Effector memory CD4-positive, alpha-beta T cell (primary cell): ENCODE measurements around the gene SNAPC3.
A peak's percentile ranks its signal among the peaks of the same experiment; 100 is the strongest.
"Not testable (repeated sequence)": the region's sequence is repeated elsewhere in the genome, so short reads cannot be mapped to it uniquely, and the experiment has no call there.

Source experiments
- DNase-seq, 3 donors: peaks; one replicate each; pipeline ENCODE4 v3.0.0-alpha.2; 2020
- H3K27ac ChIP-seq: 2 replicates; pipeline ENCODE4 v1.7.0; 2013; ENCODE audit warnings: mild to moderate bottlenecking, low read length, moderate library complexity; ENCODE audit not compliant: insufficient read depth, poor library complexity, severe bottlenecking
- H3K27me3 ChIP-seq: replicated peaks from 2 replicates; pipeline ENCODE4 v1.7.0; 2013; ENCODE audit warnings: mild to moderate bottlenecking, low read length; ENCODE audit not compliant: insufficient read depth, control insufficient read depth, poor library complexity, severe bottlenecking
- H3K36me3 ChIP-seq: 2 replicates; pipeline ENCODE4 v1.7.0; 2013; ENCODE audit warnings: mild to moderate bottlenecking, low read length, moderate library complexity; ENCODE audit not compliant: control insufficient read depth, insufficient read depth
- H3K4me1 ChIP-seq: 2 replicates; pipeline ENCODE4 v1.7.0; 2013; ENCODE audit warnings: low read length, mild to moderate bottlenecking; ENCODE audit not compliant: control insufficient read depth, insufficient read depth, poor library complexity, severe bottlenecking
- H3K4me3 ChIP-seq: 2 replicates; pipeline ENCODE4 v1.7.0; 2013; ENCODE audit warnings: low read length, low read depth, mild to moderate bottlenecking; ENCODE audit not compliant: insufficient read depth, poor library complexity, severe bottlenecking
- H3K9me3 ChIP-seq: 2 replicates; pipeline ENCODE4 v1.7.0; 2013; ENCODE audit warnings: mild to moderate bottlenecking, low read length, moderate library complexity; ENCODE audit not compliant: control insufficient read depth
- total RNA-seq, 3 donors: gene quantifications; one replicate each; lab custom pipeline; 2026; lab: John Stamatoyannopoulos, UW

The SNAPC3 gene
- 17.3 to 24.0 (median 22.9) reads per million in 3 donors for total RNA-seq

GRCh38 chr9:15422372-15423230 is at the start of gene SNAPC3:
Gene SNAPC3 (plus strand): TSS chr9:15422876. CDS start chr9:15422880, 4 bp downstream.
- peak within 1 kb of the TSS; percentile 79 for H3K4me3 ChIP-seq
- H3K27me3 ChIP-seq = no peaks in the 10 kb centered on the region
- H3K36me3 ChIP-seq = peaks cover 9% of the 10 kb centered on the region
- peak within 1 kb of the TSS; percentile 64 for H3K27ac ChIP-seq
- H3K4me1 ChIP-seq = no peaks in the 10 kb centered on the region
- no peaks in the 10 kb centered on the region for H3K9me3 ChIP-seq
- peak; percentile 89 to 95 (median 92) for DNase-seq

GRCh38 chr9:15373881-15374280 is 48.8 kb upstream of the SNAPC3 start:
- Histone ChIP-seq H3K27me3 (no peaks in the 10 kb centered on the region), H3K9me3 (no peaks in the 10 kb centered on the region), H3K4me1 (no peaks in the 10 kb centered on the region), H3K36me3 (no peaks in the 10 kb centered on the region), H3K27ac (no peak overlapping the region), H3K4me3 (no peak overlapping the region)
- DNase-seq = no peak

GRCh38 chr9:15374310-15374709 is 48.4 kb upstream of the SNAPC3 start:
- H3K4me1 ChIP-seq = no peaks in the 10 kb centered on the region
- no peak for DNase-seq
- H3K9me3 ChIP-seq = no peaks in the 10 kb centered on the region
- H3K27me3 ChIP-seq = no peaks in the 10 kb centered on the region
- no peak overlapping the region for H3K4me3 ChIP-seq
- no peak overlapping the region for H3K27ac ChIP-seq
- no peaks in the 10 kb centered on the region for H3K36me3 ChIP-seq

- Histone ChIP-seq H3K36me3 (no peaks in the 10 kb centered on the region), H3K4me3 (no peak overlapping the region)
- DNase-seq = no peak
These were observed 47.9 kb upstream of the SNAPC3 start for GRCh38 chr9:15374825-15375224.

GRCh38 chr9:15377625-15378540 is 44.8 kb upstream of the SNAPC3 start:
- no peak for DNase-seq
- no peaks in the 10 kb centered on the region for H3K9me3 ChIP-seq
- H3K4me1 ChIP-seq = no peaks in the 10 kb centered on the region
- no peaks in the 10 kb centered on the region for H3K36me3 ChIP-seq
- H3K27me3 ChIP-seq = no peaks in the 10 kb centered on the region
- no peak overlapping the region for H3K27ac ChIP-seq
- H3K4me3 ChIP-seq = no peak overlapping the region

More at GRCh38 chr9:15374825-15375224, 47.9 kb upstream of the SNAPC3 start:
- Histone ChIP-seq H3K9me3 (no peaks in the 10 kb centered on the region), H3K27ac (no peak overlapping the region), H3K27me3 (no peaks in the 10 kb centered on the region), H3K4me1 (no peaks in the 10 kb centered on the region)

- not testable (repeated sequence) for H3K27me3 ChIP-seq, H3K9me3 ChIP-seq
These were observed 43.4 kb upstream of the SNAPC3 start for GRCh38 chr9:15379317-15379716.

GRCh38 chr9:15379888-15380287 is 42.8 kb upstream of the SNAPC3 start:
- not testable (repeated sequence) for H3K4me3 ChIP-seq, H3K9me3 ChIP-seq, H3K27me3 ChIP-seq, H3K36me3 ChIP-seq, DNase-seq, H3K27ac ChIP-seq, H3K4me1 ChIP-seq

More at GRCh38 chr9:15379317-15379716, 43.4 kb upstream of the SNAPC3 start:
- DNase-seq, H3K4me3 ChIP-seq, H3K36me3 ChIP-seq, H3K27ac ChIP-seq, H3K4me1 ChIP-seq: not testable (repeated sequence)

GRCh38 chr9:15381491-15381890 is 41.2 kb upstream of the SNAPC3 start:
- no peak for DNase-seq
- Histone ChIP-seq H3K4me3 (no peak overlapping the region), H3K36me3 (no peaks in the 10 kb centered on the region), H3K27me3 (no peaks in the 10 kb centered on the region), H3K9me3 (no peaks in the 10 kb centered on the region), H3K27ac (no peak overlapping the region), H3K4me1 (no peaks in the 10 kb centered on the region)

GRCh38 chr9:15386465-15386864 is 36.2 kb upstream of the SNAPC3 start:
- H3K27me3 ChIP-seq = no peaks in the 10 kb centered on the region
- H3K36me3 ChIP-seq = no peaks in the 10 kb centered on the region
- H3K4me3 ChIP-seq = no peak overlapping the region
- H3K4me1 ChIP-seq = no peaks in the 10 kb centered on the region
- H3K9me3 ChIP-seq = no peaks in the 10 kb centered on the region
- DNase-seq = no peak
- no peak overlapping the region for H3K27ac ChIP-seq

GRCh38 chr9:15389173-15389572 is 33.5 kb upstream of the SNAPC3 start:
- Histone ChIP-seq H3K4me1 (no peaks in the 10 kb centered on the region), H3K27me3 (no peaks in the 10 kb centered on the region), H3K27ac (no peak overlapping the region), H3K4me3 (no peak overlapping the region), H3K9me3 (no peaks in the 10 kb centered on the region), H3K36me3 (no peaks in the 10 kb centered on the region)
- no peak for DNase-seq
